NCI-H748 treated with DMSO at 0.1 percent for 48 hours (cell line): ENCODE measurements around the gene DHRSX.
"Not testable (repeated sequence)": the region's sequence is repeated elsewhere in the genome, so short reads cannot be mapped to it uniquely, and the experiment has no call there.

Experiments
- DNase-seq: peaks from one replicate; lab custom pipeline; 2025; lab: John Stamatoyannopoulos, UW

Gene DHRSX

GRCh38 chrX:2263203-2263602 is 237.6 kb downstream of the DHRSX start:
- no peak for DNase-seq

- DNase-seq: no peak
These were observed 238.1 kb downstream of the DHRSX start for GRCh38 chrX:2262668-2263055.

GRCh38 chrX:2261831-2262667 is 238.7 kb downstream of the DHRSX start:
- no peak for DNase-seq

- DNase-seq: no peak
These were observed 248.3 kb downstream of the DHRSX start for GRCh38 chrX:2252331-2253065.

- DNase-seq: no peak
These were observed 249.6 kb downstream of the DHRSX start for GRCh38 chrX:2251211-2251610.

- DNase-seq: no peak
These were observed 256.8 kb downstream of the DHRSX start for GRCh38 chrX:2243913-2244460.

GRCh38 chrX:2242980-2243379 is 257.8 kb downstream of the DHRSX start:
- DNase-seq: no peak

GRCh38 chrX:2242326-2242725 is 258.4 kb downstream of the DHRSX start:
- DNase-seq: no peak

GRCh38 chrX:2241496-2241895 is 259.3 kb downstream of the DHRSX start:
- DNase-seq: not testable (repeated sequence)

- not testable (repeated sequence) for DNase-seq
These were observed 260.0 kb downstream of the DHRSX start for GRCh38 chrX:2240761-2241160.

GRCh38 chrX:2237976-2238375 is 262.8 kb downstream of the DHRSX start:
- DNase-seq: no peak

- DNase-seq: no peak
These were observed 269.1 kb downstream of the DHRSX start for GRCh38 chrX:2231570-2232192.

GRCh38 chrX:2230457-2230856 is 270.3 kb downstream of the DHRSX start:
- DNase-seq: no peak

- DNase-seq: no peak
These were observed 272.2 kb downstream of the DHRSX start for GRCh38 chrX:2228536-2228935.

- DNase-seq: no peak
These were observed 273.7 kb downstream of the DHRSX start for GRCh38 chrX:2226906-2227656.

GRCh38 chrX:2226182-2226581 is 274.6 kb downstream of the DHRSX start:
- no peak for DNase-seq

- DNase-seq: no peak
These were observed 276.1 kb downstream of the DHRSX start for GRCh38 chrX:2224597-2225235.

- no peak for DNase-seq
These were observed 276.6 kb downstream of the DHRSX start for GRCh38 chrX:2224161-2224560.

GRCh38 chrX:2220829-2221567 is 279.8 kb downstream of the DHRSX start:
- no peak for DNase-seq

- DNase-seq: no peak
These were observed 280.5 kb downstream of the DHRSX start for GRCh38 chrX:2220296-2220695.
